Testis (tissue), 3 donors: Measurements from ENCODE around the gene GTF2F1. TPM values are rescaled to one million over a fixed set of nuclear protein-coding genes. Genes with fewer than 3 reads are reported as not detected.
"Not testable (repeated sequence)": the region's sequence is repeated elsewhere in the genome, so short reads cannot be mapped to it uniquely, and the experiment has no call there.

Experiments
- DNase-seq: peaks from one replicate; pipeline ENCODE4 v3.0.0-alpha.2; 2019
- H3K27ac ChIP-seq, 2 donors: fragments of 200-600 bp; sonication (generic); one replicate each; pipeline ENCODE4 v1.5.1; 2019
- H3K27me3 ChIP-seq: fragments of 200-600 bp; sonication (generic); one replicate; pipeline ENCODE4 v1.5.1; 2019
- H3K36me3 ChIP-seq: fragments of 200-600 bp; sonication (generic); one replicate; pipeline ENCODE4 v1.5.1; 2017; ENCODE audit warnings: low read depth; ENCODE audit errors: missing control alignments
- H3K4me1 ChIP-seq: fragments of 200-600 bp; sonication (generic); one replicate; pipeline ENCODE4 v1.5.1; 2019
- H3K4me3 ChIP-seq, 2 donors: fragments of 200-600 bp; sonication (generic); one replicate each; pipeline ENCODE4 v1.5.1; 2017 to 2019
- H3K9me3 ChIP-seq: fragments of 200-600 bp; sonication (generic); one replicate; pipeline ENCODE4 v1.5.1; 2017
- CTCF ChIP-seq, 3 experiments: fragments of 450-650 bp in 2 of 3; fragments of 200-600 bp in 1 of 3; sonication (generic) in 1 of 3; IDR thresholded peaks; one replicate each; pipeline ENCODE4 v1.5.1; 2016 to 2019; ENCODE audit warnings: antibody characterized with exemption in 3 of 3, mild to moderate bottlenecking in 2 of 3, moderate library complexity in 1 of 3
- POLR2A ChIP-seq: fragments of 450-650 bp; IDR thresholded peaks from one replicate; pipeline ENCODE4 v1.6.1; 2017; ENCODE audit warnings: antibody characterized with exemption, mild to moderate bottlenecking, moderate library complexity
- WGBS, 2 donors: methylation state at CpG; one replicate each; pipeline ENCODE4 v1.1.5; 2018; 5-methylcytosine and 5-hydroxymethylcytosine counted together
- intact Hi-C: fragments of 100-400 bp; cut with DNase I; formaldehyde crosslinking; loops from one replicate; pipeline ENCODE4 v1.15.1; 2023; ENCODE audit warnings: low total_unique reads
- polyA plus RNA-seq: library from polyadenylated mRNA; stranded (reverse); fragments of 350-450 nt; fragmentation: Illumina TruSeq; extraction: RNeasy Lipid Tissue Mini Kit (QIAGEN cat#74804); gene quantifications from one replicate; pipeline ENCODE4 v1.2.3, GENCODE V29; 2014; ENCODE audit warnings: low read depth, low replicate concordance; ENCODE audit not compliant: insufficient read depth
- total RNA-seq, 2 donors: library from RNA; depleted of rRNA; stranded (reverse); fragments of >200 nt; gene quantifications; one replicate each; pipeline ENCODE4 v1.2.3, GENCODE V29; 2016

The GTF2F1 gene
- total and polyA plus RNA-seq, 3 donors from 2014 or later: 78.1 to 122 (median 81.1) TPM

DNA sequence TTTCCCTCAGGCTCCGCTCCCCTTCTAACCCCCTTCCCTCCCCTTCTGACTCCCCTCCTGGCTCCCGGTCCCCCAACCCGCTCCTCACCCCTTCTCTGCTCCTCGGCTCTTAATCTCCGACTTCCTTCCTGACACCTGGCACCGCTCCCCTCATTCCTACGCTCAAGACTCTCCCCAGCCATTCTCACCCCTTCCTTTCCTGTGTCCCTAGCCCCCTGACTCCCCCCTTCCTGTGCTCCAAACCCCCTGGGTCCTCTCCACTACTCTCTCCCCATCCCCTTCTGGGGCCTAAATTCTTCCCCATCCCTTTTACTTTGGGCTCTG lies 31.0 kb downstream of the GTF2F1 start:
- Histone ChIP-seq H3K27ac (peak overlapping the region; percentile 89), H3K9me3 (no peaks in the 10 kb centered on the region), H3K4me1 (peaks cover 9% of the 10 kb centered on the region), H3K4me3 (peak overlapping the region; percentile 93), H3K36me3 (no peaks in the 10 kb centered on the region), H3K27me3 (no peaks in the 10 kb centered on the region)
- DNase-seq: no peak
- 1 to 2% methylated on average over 7 of the region's 7 CpGs for WGBS, 2 donors
- TF ChIP-seq POLR2A (no peak), CTCF (IDR thresholded peaks at IDR 0.05) (no peak)
- intact Hi-C loops: no loop called here

DNA sequence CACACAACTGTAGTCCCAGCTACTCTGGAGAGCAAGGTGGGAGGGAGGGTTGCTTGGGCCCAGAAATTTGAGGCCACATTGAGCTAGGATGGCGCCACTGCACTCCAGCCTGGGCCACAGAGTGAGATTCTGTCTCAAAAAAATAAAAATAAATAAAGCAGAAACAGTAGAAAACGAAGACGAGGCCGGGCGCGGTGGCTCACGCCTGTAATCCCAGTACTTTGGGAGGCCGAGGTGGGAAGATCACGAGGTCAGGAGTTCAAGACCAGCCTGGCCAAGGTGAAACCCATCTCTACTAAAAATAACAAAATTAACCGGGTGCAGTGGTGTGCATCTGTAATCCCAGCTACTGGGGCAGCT lies 32.1 kb downstream of the GTF2F1 start:
- H3K4me1 ChIP-seq, H3K9me3 ChIP-seq, H3K36me3 ChIP-seq, H3K27me3 ChIP-seq, intact Hi-C loops, DNase-seq: not testable (repeated sequence)
- WGBS, 2 donors: 84 to 91% methylated on average over 10 of the region's 10 CpGs
- Histone ChIP-seq H3K27ac (peak overlapping the region; percentile 89), H3K4me3 (peak overlapping the region; percentile 93)

DNA sequence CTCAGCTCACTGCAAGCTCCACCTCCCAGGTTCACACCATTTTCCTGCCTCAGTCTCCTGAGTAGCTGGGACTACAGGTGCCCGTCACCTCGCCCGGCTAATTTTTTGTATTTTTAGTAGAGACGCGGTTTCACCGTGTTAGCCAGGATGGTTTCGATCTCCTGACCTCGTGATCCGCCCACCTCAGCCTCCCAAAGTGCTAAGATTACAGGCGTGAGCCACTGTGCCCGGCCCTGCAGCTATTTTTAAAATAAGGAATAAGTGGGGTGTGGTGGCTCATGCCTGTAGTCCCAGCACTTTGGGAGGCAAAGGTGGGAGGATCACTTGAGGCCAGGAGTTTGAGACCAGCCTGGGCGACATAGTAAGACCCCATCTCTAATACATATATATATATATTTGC lies 32.5 kb downstream of the GTF2F1 start:
- H3K4me1 ChIP-seq, H3K27me3 ChIP-seq, DNase-seq, intact Hi-C loops, H3K9me3 ChIP-seq, H3K27ac ChIP-seq, H3K36me3 ChIP-seq, H3K4me3 ChIP-seq: not testable (repeated sequence)
- 80 to 91% methylated on average over 12 of the region's 12 CpGs for WGBS, 2 donors

DNA sequence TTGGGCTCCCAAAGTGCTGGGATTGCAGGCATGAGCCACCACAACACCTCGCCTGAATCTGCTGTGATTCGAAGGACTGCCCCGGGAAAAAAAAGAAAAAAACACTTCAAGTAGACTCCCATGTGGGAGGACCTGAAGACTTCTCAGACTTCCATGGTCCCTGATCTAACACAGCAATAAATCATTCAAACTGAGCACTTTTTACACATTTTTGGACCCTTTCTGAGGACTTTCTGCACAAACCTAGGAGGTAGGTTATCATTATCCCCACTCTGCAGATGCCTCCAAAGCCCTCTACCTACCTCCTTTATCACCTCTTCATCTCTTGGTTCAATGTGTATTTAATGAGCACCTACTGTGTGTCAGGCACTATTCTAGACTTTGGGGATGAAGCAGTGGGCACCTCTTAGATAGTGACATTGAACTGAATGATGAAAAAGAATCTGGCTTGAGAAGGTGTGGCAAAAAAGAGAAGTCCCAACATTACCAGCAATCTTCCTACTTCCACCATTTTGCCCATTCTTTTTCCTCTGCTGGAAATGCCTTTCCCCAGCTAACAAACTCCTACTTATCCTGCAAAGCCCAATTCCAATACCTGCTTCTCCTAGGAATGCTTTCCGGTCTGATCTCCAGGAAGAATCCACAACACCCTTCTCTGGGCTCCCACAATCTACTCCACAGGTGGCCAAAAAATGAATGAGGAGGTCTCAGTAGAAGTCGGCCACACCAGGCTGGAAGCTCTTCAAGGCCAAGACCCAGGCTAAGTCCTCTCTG lies 33.2 kb downstream of the GTF2F1 start:
- intact Hi-C loops: no loop called here
- no peak for DNase-seq
- H3K27ac ChIP-seq: no peak overlapping the region
- no peaks in the 10 kb centered on the region for H3K27me3 ChIP-seq
- H3K4me1 ChIP-seq: peaks cover 9% of the 10 kb centered on the region
- H3K9me3 ChIP-seq: no peaks in the 10 kb centered on the region
- 70 to 72% methylated on average over 5 of the region's 5 CpGs for WGBS, 2 donors
- TF ChIP-seq POLR2A (no peak), CTCF (IDR thresholded peaks at IDR 0.05) (no peak)
- no peak overlapping the region for H3K4me3 ChIP-seq
- H3K36me3 ChIP-seq: no peaks in the 10 kb centered on the region

GRCh38 chr19:6358003-6358402 lies 35.0 kb downstream of the GTF2F1 start:
- Histone ChIP-seq H3K36me3 (no peaks in the 10 kb centered on the region), H3K4me3 (no peak overlapping the region), H3K27me3 (no peaks in the 10 kb centered on the region), H3K4me1 (peaks cover 9% of the 10 kb centered on the region), H3K9me3 (no peaks in the 10 kb centered on the region), H3K27ac (no peak overlapping the region)
- TF ChIP-seq POLR2A: no peak
- TF ChIP-seq CTCF (IDR thresholded peaks at IDR 0.05): no peak
- intact Hi-C loops: no loop called here
- WGBS, 2 donors: 41 to 64% methylated on average over 8 to 9 of the region's 9 CpGs
- DNase-seq: no peak

GRCh38 chr19:6357174-6357573 lies 35.8 kb downstream of the GTF2F1 start:
- no peak for DNase-seq
- no peak overlapping the region for H3K4me3 ChIP-seq
- intact Hi-C loops: no loop called here
- WGBS, 2 donors: 84 to 85% methylated on average over 10 to 14 of the region's 14 CpGs
- peaks cover 6% of the 10 kb centered on the region for H3K4me1 ChIP-seq
- TF ChIP-seq CTCF (IDR thresholded peaks at IDR 0.05) (no peak), POLR2A (no peak)
- H3K27ac ChIP-seq: no peak overlapping the region
- no peaks in the 10 kb centered on the region for H3K27me3 ChIP-seq
- no peaks in the 10 kb centered on the region for H3K9me3 ChIP-seq
- H3K36me3 ChIP-seq: no peaks in the 10 kb centered on the region

- H3K4me1 ChIP-seq, H3K4me3 ChIP-seq, H3K9me3 ChIP-seq, intact Hi-C loops, H3K27me3 ChIP-seq, H3K27ac ChIP-seq, DNase-seq, H3K36me3 ChIP-seq: not testable (repeated sequence)
- WGBS, 2 donors: 91 to 94% methylated on average over 3 to 35 of the region's 46 CpGs
Observed at GRCh38 chr19:6355321-6356040, 37.5 kb downstream of the GTF2F1 start.
